B cell (primary cell): ENCODE measurements around the gene KIF26B. TPM values are rescaled to one million over a fixed set of nuclear protein-coding genes. Genes with fewer than 3 reads are reported as not detected.

Experiments
- ATAC-seq: fragments of 200-7000 bp; cut with Tn5 transposase; one replicate; pipeline ENCODE4 v1.10.0; 2021; ENCODE audit warnings: low read depth, mild to moderate bottlenecking, moderate number of reproducible peaks, moderate library complexity
- CTCF ChIA-PET: fragments of 350-600 bp; sonication (Branson Sonifier 250); formaldehyde crosslinking; loops from one replicate; lab custom pipeline; 2021; ENCODE audit warnings: antibody characterized with exemption, inconsistent platforms; lab: Charles Lee
- POLR2A ChIA-PET: fragments of 350-600 bp; sonication (Branson Sonifier 250); formaldehyde crosslinking; loops from one replicate; lab custom pipeline; 2021; ENCODE audit warnings: antibody characterized with exemption; lab: Charles Lee
- DNase-seq: peaks from one replicate; pipeline ENCODE4 v3.0.0; 2013
- H2AFZ ChIP-seq: 2 replicates; pipeline ENCODE4 v1.6.1; 2012; ENCODE audit warnings: mild to moderate bottlenecking, low read depth, low read length; ENCODE audit not compliant: insufficient read depth, poor library complexity, severe bottlenecking
- H3K27ac ChIP-seq, 2 donors: 1 replicate in 1 of 2; 2 replicates in 1 of 2; pipeline ENCODE4 v1.5.1; 2012 to 2013; ENCODE audit warnings: low read length in 2 of 2, mild to moderate bottlenecking in 2 of 2, moderate library complexity in 1 of 2
- H3K27me3 ChIP-seq, 4 experiments: fragments of 200-600 bp in 1 of 4; sonication (generic) in 1 of 4; replicated peaks in 1 of 4; 1 replicate in 2 of 4; 2 replicates in 2 of 4; pipeline versions ENCODE4 v1.6.1 to v1.7.0; 2013 to 2016; ENCODE audit warnings: low read length in 3 of 4, mild to moderate bottlenecking in 2 of 4, mixed read lengths in 1 of 4, moderate library complexity in 1 of 4; ENCODE audit not compliant: insufficient read depth in 4 of 4, control insufficient read depth in 3 of 4; ENCODE audit errors: control extremely low read depth in 1 of 4
- H3K36me3 ChIP-seq, 2 experiments: replicated peaks in 1 of 2; 1 replicate in 1 of 2; 2 replicates in 1 of 2; pipeline versions ENCODE4 v1.6.1 to v1.7.1; 2013; ENCODE audit warnings: low read length in 1 of 2; ENCODE audit not compliant: insufficient read depth in 2 of 2, control insufficient read depth in 1 of 2; ENCODE audit errors: control extremely low read depth in 1 of 2, extremely low read depth in 1 of 2
- H3K4me1 ChIP-seq, 2 donors: fragments of 200-600 bp in 1 of 2; sonication (generic) in 1 of 2; 1 replicate in 1 of 2; 2 replicates in 1 of 2; pipeline versions ENCODE4 v1.5.1 to v1.6.1; 2013 to 2017; ENCODE audit warnings: low read length in 2 of 2; ENCODE audit not compliant: control insufficient read depth in 2 of 2, insufficient read depth in 2 of 2
- H3K4me2 ChIP-seq: replicated peaks from 2 replicates; pipeline ENCODE3; 2012; ENCODE audit warnings: mild to moderate bottlenecking, low read depth, low read length; ENCODE audit not compliant: poor library complexity, severe bottlenecking
- H3K4me3 ChIP-seq, 5 experiments: fragments of 200-600 bp in 1 of 5; sonication (generic) in 1 of 5; 1 replicate in 3 of 5; 2 replicates in 2 of 5; pipeline versions ENCODE4 v1.5.1 to v1.7.0; 2011 to 2016; ENCODE audit warnings: low read length in 4 of 5, mild to moderate bottlenecking in 4 of 5, low read depth in 2 of 5, control low read depth in 1 of 5, moderate library complexity in 1 of 5; ENCODE audit not compliant: insufficient read depth in 1 of 5; ENCODE audit errors: control extremely low read depth in 1 of 5, extremely low read depth in 1 of 5
- H3K79me2 ChIP-seq: fragments of 200-600 bp; sonication (generic); one replicate; pipeline ENCODE4 v1.6.0; 2016; ENCODE audit warnings: low read length; ENCODE audit not compliant: control insufficient read depth, insufficient read depth
- H3K9ac ChIP-seq: fragments of 200-600 bp; sonication (generic); 2 replicates; pipeline ENCODE4 v1.6.1; 2017; ENCODE audit warnings: mild to moderate bottlenecking, low read length, moderate library complexity
- H3K9me3 ChIP-seq, 3 donors: one replicate each; pipeline versions ENCODE4 v1.6.1 to v1.7.1; 2013; ENCODE audit warnings: low read length in 2 of 3; ENCODE audit not compliant: control insufficient read depth in 2 of 3, insufficient read depth in 1 of 3; ENCODE audit errors: control extremely low read depth in 1 of 3
- H4K20me1 ChIP-seq: 2 replicates; pipeline ENCODE4 v1.6.0; 2012; ENCODE audit warnings: mild to moderate bottlenecking, low read length; ENCODE audit not compliant: insufficient read depth, control insufficient read depth, poor library complexity, severe bottlenecking
- H3K27ac Mint-ChIP-seq: one replicate; pipeline ENCODE4 v1.8.0; 2021; ENCODE audit warnings: mixed read lengths
- H3K27me3 Mint-ChIP-seq: one replicate; pipeline ENCODE4 v1.8.0; 2021; ENCODE audit warnings: mixed read lengths
- H3K4me1 Mint-ChIP-seq: one replicate; pipeline ENCODE4 v1.8.0; 2021; ENCODE audit warnings: mixed read lengths
- H3K4me3 Mint-ChIP-seq: one replicate; pipeline ENCODE4 v1.8.0; 2021; ENCODE audit warnings: mixed read lengths
- H3K9me3 Mint-ChIP-seq: one replicate; pipeline ENCODE4 v1.8.0; 2022; ENCODE audit warnings: mixed read lengths; ENCODE audit not compliant: insufficient read depth
- EZH2 ChIP-seq: IDR thresholded peaks from 2 replicates; pipeline ENCODE4 v1.6.1; 2012; ENCODE audit warnings: borderline replicate concordance, low read depth, mild to moderate bottlenecking, moderate library complexity, low read length; ENCODE audit not compliant: insufficient read depth, poor library complexity, severe bottlenecking
- WGBS: methylation state at CpG from one replicate; pipeline ENCODE4 v1.1.5; 2013; ENCODE audit warnings: missing lambda C conversion rate; ENCODE audit not compliant: insufficient coverage; 5-methylcytosine and 5-hydroxymethylcytosine counted together
- intact Hi-C: fragments of 100-400 bp; cut with micrococcal nuclease; formaldehyde crosslinking; loops from one replicate; pipeline ENCODE4 v1.10.0; 2022
- polyA plus RNA-seq: library from polyadenylated mRNA; depleted of rRNA; stranded (reverse); fragments of >200 nt; gene quantifications from 2 replicates; pipeline ENCODE4 v1.2.3, GENCODE V29; 2012
- total RNA-seq, 2 donors: library from RNA; stranded (reverse); fragments of 120-200 nt in 1 of 2; gene quantifications; 1 replicate in 1 of 2; 2 replicates in 1 of 2; pipeline versions ENCODE4 v1.2.3 to v1.2.4, GENCODE V29; 2013 to 2022
- TF ChIP-seq, protein P1 (sequence below): fragments of 200-600 bp; IDR thresholded peaks from one replicate; pipeline ENCODE4 v1.8.0; 2022; ENCODE audit warnings: antibody characterized with exemption, mild to moderate bottlenecking

KIF26B gene
- total and polyA plus RNA-seq, 2 donors (not counting 1 experiment from before 2014, with no cell fraction given), result 0.62 TPM; not detected in 1

DNA sequence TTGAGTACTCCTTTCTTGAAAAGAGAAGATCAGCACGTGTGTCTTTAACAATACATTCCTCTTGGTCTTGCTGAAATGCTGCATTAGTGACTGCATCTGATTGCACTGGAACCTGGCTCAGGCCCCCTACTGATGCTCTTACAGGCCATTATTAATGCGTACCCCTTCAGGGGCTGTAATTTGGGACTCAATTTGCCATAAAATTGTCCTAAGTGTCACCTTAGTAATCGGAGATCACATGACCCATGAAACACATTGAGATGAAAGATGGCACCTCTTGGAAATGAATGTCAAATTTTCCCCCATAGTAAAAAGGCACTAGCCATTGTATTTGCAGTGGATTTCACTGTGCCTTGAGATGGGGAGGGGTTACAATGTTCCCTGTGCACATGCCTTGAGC is 563.3 kb downstream of the KIF26B start:
- Histone ChIP-seq H3K27me3 (no peaks in the 10 kb centered on the region), H3K36me3 (no peaks in the 10 kb centered on the region), H3K4me2 (no peak overlapping the region), H3K4me3 (no peak overlapping the region), H3K79me2 (no peaks in the 10 kb centered on the region), H3K27ac (no peak overlapping the region), H3K9ac (no peak overlapping the region), H3K9me3 (peaks cover 0 to 7% (median 0%) of the 10 kb centered on the region in 3 donors), H2AFZ (no peak overlapping the region), H4K20me1 (no peaks in the 10 kb centered on the region), H3K4me1 (no peaks in the 10 kb centered on the region)
- intact Hi-C loops, result no loop called here
- ATAC-seq (no peak), DNase-seq (no peak)
- H3K9me3 Mint-ChIP-seq, result no peaks in the 10 kb centered on the region
- 97% methylated on average over 2 of the region's 3 CpGs for WGBS
- peaks cover 2% of the 10 kb centered on the region for H3K27me3 Mint-ChIP-seq
- H3K27ac Mint-ChIP-seq, result no peak overlapping the region
- no peak overlapping the region for H3K4me3 Mint-ChIP-seq
- CTCF ChIA-PET, result no interaction called here
- no peaks in the 10 kb centered on the region for H3K4me1 Mint-ChIP-seq
- POLR2A ChIA-PET, result no interaction called here
- TF ChIP-seq, protein P1, sequence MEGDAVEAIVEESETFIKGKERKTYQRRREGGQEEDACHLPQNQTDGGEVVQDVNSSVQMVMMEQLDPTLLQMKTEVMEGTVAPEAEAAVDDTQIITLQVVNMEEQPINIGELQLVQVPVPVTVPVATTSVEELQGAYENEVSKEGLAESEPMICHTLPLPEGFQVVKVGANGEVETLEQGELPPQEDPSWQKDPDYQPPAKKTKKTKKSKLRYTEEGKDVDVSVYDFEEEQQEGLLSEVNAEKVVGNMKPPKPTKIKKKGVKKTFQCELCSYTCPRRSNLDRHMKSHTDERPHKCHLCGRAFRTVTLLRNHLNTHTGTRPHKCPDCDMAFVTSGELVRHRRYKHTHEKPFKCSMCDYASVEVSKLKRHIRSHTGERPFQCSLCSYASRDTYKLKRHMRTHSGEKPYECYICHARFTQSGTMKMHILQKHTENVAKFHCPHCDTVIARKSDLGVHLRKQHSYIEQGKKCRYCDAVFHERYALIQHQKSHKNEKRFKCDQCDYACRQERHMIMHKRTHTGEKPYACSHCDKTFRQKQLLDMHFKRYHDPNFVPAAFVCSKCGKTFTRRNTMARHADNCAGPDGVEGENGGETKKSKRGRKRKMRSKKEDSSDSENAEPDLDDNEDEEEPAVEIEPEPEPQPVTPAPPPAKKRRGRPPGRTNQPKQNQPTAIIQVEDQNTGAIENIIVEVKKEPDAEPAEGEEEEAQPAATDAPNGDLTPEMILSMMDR, result no peak
- no peak for TF ChIP-seq EZH2

DNA sequence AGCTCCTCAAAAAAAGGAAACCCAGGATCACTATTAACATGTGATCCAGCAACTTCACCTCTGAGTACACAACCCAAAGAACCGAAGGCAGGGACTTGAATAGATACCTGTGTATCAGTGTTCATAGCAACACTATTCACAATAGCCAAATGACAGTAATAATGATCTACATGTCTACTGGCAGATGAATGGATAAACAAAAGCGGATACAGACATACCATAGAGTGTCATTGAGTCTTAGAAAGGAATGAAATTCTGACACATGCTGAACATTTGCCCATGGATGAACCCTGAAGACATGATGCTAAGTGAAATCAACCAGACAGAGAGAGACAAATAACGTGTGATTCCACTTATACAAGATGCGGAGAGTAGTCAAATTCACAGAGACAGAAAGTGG is 564.2 kb downstream of the KIF26B start:
- H3K36me3 ChIP-seq, result no peaks in the 10 kb centered on the region
- H3K4me3 ChIP-seq, result no peak overlapping the region
- no peaks in the 10 kb centered on the region for H3K79me2 ChIP-seq
- no peak overlapping the region for H3K4me2 ChIP-seq
- H3K9ac ChIP-seq, result no peak overlapping the region
- no peak overlapping the region for H3K27ac Mint-ChIP-seq
- ChIA-PET POLR2A (no interaction called here), CTCF (no interaction called here)
- TF ChIP-seq, protein P1, result no peak
- no peak for TF ChIP-seq EZH2
- H3K9me3 ChIP-seq, result peaks cover 0 to 14% (median 0%) of the 10 kb centered on the region in 3 donors
- DNase-seq (no peak), ATAC-seq (no peak)
- no peaks in the 10 kb centered on the region for H3K27me3 ChIP-seq
- no peak overlapping the region for H3K27ac ChIP-seq
- no peaks in the 10 kb centered on the region for H3K4me1 Mint-ChIP-seq
- intact Hi-C loops, result no loop called here
- H3K4me1 ChIP-seq, result no peaks in the 10 kb centered on the region
- peaks cover 2% of the 10 kb centered on the region for H3K27me3 Mint-ChIP-seq
- no peak overlapping the region for H3K4me3 Mint-ChIP-seq
- 100% methylated on average over 3 of the region's 4 CpGs for WGBS
- H4K20me1 ChIP-seq, result no peaks in the 10 kb centered on the region
- no peak overlapping the region for H2AFZ ChIP-seq
- no peaks in the 10 kb centered on the region for H3K9me3 Mint-ChIP-seq
